ENCODE results near the gene GTF2H1. TPM values are rescaled to one million over a fixed set of nuclear protein-coding genes. Genes with fewer than 3 reads are reported as not detected.

The GTF2H1 gene
- total RNA-seq, 1 donor from 2014 or later, result 26.5 TPM

GRCh38 chr11:18390088-18390487, 67.7 kb downstream of the GTF2H1 start:
- H3K9me3 Mint-ChIP-seq (ENCODE audit: unreplicated experiment), result peaks cover 4% of the 10 kb centered on the region
- no peaks in the 10 kb centered on the region for H3K4me1 Mint-ChIP-seq (ENCODE audit: low read depth, unreplicated experiment)
- no peak for DNase-seq
- TF ChIP-seq CTCF (IDR thresholded peaks at IDR 0.05; ENCODE audit: partially characterized antibody, unreplicated experiment), result no peak
- H3K27me3 Mint-ChIP-seq (ENCODE audit: unreplicated experiment), result no peaks in the 10 kb centered on the region
- no peaks in the 10 kb centered on the region for H3K36me3 Mint-ChIP-seq (ENCODE audit: unreplicated experiment)
- no peak overlapping the region for H3K4me3 Mint-ChIP-seq (ENCODE audit: unreplicated experiment)
- H3K27ac Mint-ChIP-seq (ENCODE audit: unreplicated experiment), result no peak overlapping the region

- no peak for DNase-seq
Observed at GRCh38 chr11:18392434-18393321, 70.3 kb downstream of the GTF2H1 start.

GRCh38 chr11:18393581-18394274, 71.4 kb downstream of the GTF2H1 start:
- peaks cover 12% of the 10 kb centered on the region for H3K9me3 Mint-ChIP-seq (ENCODE audit: unreplicated experiment)
- H3K36me3 Mint-ChIP-seq (ENCODE audit: unreplicated experiment), result no peaks in the 10 kb centered on the region
- peak overlapping the region; percentile 93 for H3K4me3 Mint-ChIP-seq (ENCODE audit: unreplicated experiment)
- H3K27me3 Mint-ChIP-seq (ENCODE audit: unreplicated experiment), result peaks cover 9% of the 10 kb centered on the region
- peaks cover 3% of the 10 kb centered on the region for H3K4me1 Mint-ChIP-seq (ENCODE audit: low read depth, unreplicated experiment)
- no peak for DNase-seq
- TF ChIP-seq CTCF (IDR thresholded peaks at IDR 0.05; ENCODE audit: partially characterized antibody, unreplicated experiment), result no peak
- H3K27ac Mint-ChIP-seq (ENCODE audit: unreplicated experiment), result no peak overlapping the region

More at GRCh38 chr11:18392434-18393321, 70.3 kb downstream of the GTF2H1 start:
- Mint-ChIP-seq H3K27me3 (ENCODE audit: unreplicated experiment) (peaks cover 9% of the 10 kb centered on the region), H3K36me3 (ENCODE audit: unreplicated experiment) (no peaks in the 10 kb centered on the region), H3K27ac (ENCODE audit: unreplicated experiment) (no peak overlapping the region), H3K4me1 (ENCODE audit: low read depth, unreplicated experiment) (peaks cover 3% of the 10 kb centered on the region), H3K9me3 (ENCODE audit: unreplicated experiment) (peaks cover 12% of the 10 kb centered on the region), H3K4me3 (ENCODE audit: unreplicated experiment) (no peak overlapping the region)
- no peak for TF ChIP-seq CTCF (IDR thresholded peaks at IDR 0.05; ENCODE audit: partially characterized antibody, unreplicated experiment)

- DNase-seq, result peak; percentile 77
- Mint-ChIP-seq H3K27ac (ENCODE audit: unreplicated experiment) (peak within 1 kb of the TSS; percentile 90), H3K4me1 (ENCODE audit: low read depth, unreplicated experiment) (peaks cover 3% of the 10 kb centered on the region), H3K4me3 (ENCODE audit: unreplicated experiment) (peak within 1 kb of the TSS; percentile 93), H3K36me3 (ENCODE audit: unreplicated experiment) (no peaks in the 10 kb centered on the region), H3K9me3 (ENCODE audit: unreplicated experiment) (peaks cover 12% of the 10 kb centered on the region), H3K27me3 (ENCODE audit: unreplicated experiment) (peaks cover 9% of the 10 kb centered on the region)
- no peak for TF ChIP-seq CTCF (IDR thresholded peaks at IDR 0.05; ENCODE audit: partially characterized antibody, unreplicated experiment)
Observed at GRCh38 chr11:18394275-18394927, 72.0 kb downstream of the GTF2H1 start, which contains the start of gene LDHA. Gene LDHA (plus strand): TSS chr11:18394563. CDS start chr11:18396843, 2,280 bp downstream.

All from glutamatergic neuron (in vitro differentiated cells).